GM12878 (cell line): ENCODE data around the gene GARIN5B. TPM values are rescaled to one million over a fixed set of nuclear protein-coding genes. Genes with fewer than 3 reads are reported as not detected.

ENCODE experiments used
- ATAC-seq: fragments of 200-7000 bp; cut with Tn5 transposase; 3 replicates; pipeline ENCODE4 v1.9.1; 2020; ENCODE audit warnings: mild to moderate bottlenecking, moderate library complexity
- BruUV-seq: library from RNA; stranded (reverse); fragments of 400-500 nt; replicated peaks from 2 replicates; lab custom pipeline; 2021; lab: Mats Ljungman, UMichigan
- CTCF ChIA-PET: fragments of 300-600 bp; sonication (Branson Sonifier 250); formaldehyde crosslinking; extraction: SDS; loops from one replicate; lab custom pipeline; 2021; ENCODE audit warnings: inconsistent platforms; lab: Yijun Ruan, JAX
- POLR2A ChIA-PET: fragments of 350-600 bp; formaldehyde crosslinking; extraction: SDS; loops from one replicate; lab custom pipeline; 2021; ENCODE audit warnings: inconsistent platforms; lab: Charles Lee
- RAD21 ChIA-PET: fragments of 300-600 bp; sonication (Branson Sonifier 250); formaldehyde crosslinking; loops from one replicate; lab custom pipeline; 2023; ENCODE audit warnings: antibody characterized with exemption; ENCODE audit not compliant: unreplicated experiment; lab: Charles Lee
- SMC1A ChIA-PET: fragments of 300-600 bp; sonication (Branson Sonifier 250); formaldehyde crosslinking; loops from one replicate; lab custom pipeline; 2023; ENCODE audit not compliant: unreplicated experiment, uncharacterized antibody; lab: Charles Lee
- DNase-seq: peaks from one replicate; pipeline ENCODE4 v3.0.0-alpha.2; 2011; ENCODE audit warnings: low read depth, low spot score
- FAIRE-seq: peaks from 3 replicates; lab custom pipeline; 2011; peaks lifted over from hg19 to GRCh38; lab: Jason Lieb, UNC
- H2AFZ ChIP-seq: 2 replicates; pipeline ENCODE4 v1.6.0; 2011; ENCODE audit warnings: low read depth, low read length, control low read depth; ENCODE audit not compliant: control insufficient read depth
- H3K27ac ChIP-seq: 2 replicates; pipeline ENCODE4 v1.5.1; 2011; ENCODE audit warnings: control low read depth; ENCODE audit not compliant: control insufficient read depth, insufficient read depth
- H3K27me3 ChIP-seq, 2 experiments: replicated peaks in 1 of 2; 2 replicates each; pipeline versions ENCODE4 v1.6.0 to v1.6.1; 2011; ENCODE audit warnings: low read length in 1 of 2; ENCODE audit not compliant: control insufficient read depth in 2 of 2, insufficient read depth in 2 of 2
- H3K36me3 ChIP-seq, 2 experiments: 2 replicates each; pipeline ENCODE4 v1.5.1; 2011; ENCODE audit warnings: low read length in 1 of 2; ENCODE audit not compliant: control insufficient read depth in 2 of 2, insufficient read depth in 2 of 2
- H3K4me1 ChIP-seq: 2 replicates; pipeline ENCODE4 v1.6.1; 2011; ENCODE audit warnings: mild to moderate bottlenecking, low read length, moderate library complexity, mixed read lengths; ENCODE audit not compliant: control insufficient read depth, insufficient read depth
- H3K4me2 ChIP-seq: 2 replicates; pipeline ENCODE4 v1.6.0; 2011; ENCODE audit warnings: control low read depth; ENCODE audit not compliant: control insufficient read depth, insufficient read depth
- H3K4me3 ChIP-seq: fragments of 200-600 bp; sonication (generic); 2 replicates; pipeline ENCODE4 v1.5.1; 2016
- H3K79me2 ChIP-seq: 2 replicates; pipeline ENCODE4 v1.6.0; 2011; ENCODE audit warnings: low read length; ENCODE audit not compliant: control insufficient read depth, insufficient read depth
- H3K9ac ChIP-seq: 2 replicates; pipeline ENCODE4 v1.8.0; 2011; ENCODE audit warnings: low read length, control low read depth, mixed read lengths; ENCODE audit not compliant: control insufficient read depth, insufficient read depth
- H3K9me3 ChIP-seq: replicated peaks from 3 replicates; pipeline ENCODE4 v1.5.1; 2011; ENCODE audit warnings: mild to moderate bottlenecking, low read length; ENCODE audit not compliant: control insufficient read depth, insufficient read depth
- H4K20me1 ChIP-seq: 2 replicates; pipeline ENCODE4 v1.6.0; 2011; ENCODE audit not compliant: control insufficient read depth, insufficient read depth
- FOXK2 ChIP-seq: fragments of 450-650 bp; IDR thresholded peaks from 2 replicates; pipeline ENCODE4 v1.6.1; 2017; ENCODE audit warnings: mild to moderate bottlenecking, moderate library complexity
- NFIC ChIP-seq: IDR thresholded peaks from 2 replicates; pipeline ENCODE4 v1.6.1; 2012; ENCODE audit warnings: low read depth, mild to moderate bottlenecking, inconsistent platforms, low read length, moderate library complexity
- RB1 ChIP-seq: fragments of 450-650 bp; formaldehyde crosslinking; IDR thresholded peaks from 2 replicates; pipeline ENCODE4 v1.6.1; 2017; ENCODE audit warnings: mild to moderate bottlenecking, borderline replicate concordance
- WGBS: methylation state at CpG from one replicate; pipeline ENCODE4 v1.1.6; 2016; ENCODE audit warnings: low lambda C conversion rate; ENCODE audit not compliant: insufficient replicate concordance, insufficient coverage; ENCODE audit errors: missing lambda C conversion rate; 5-methylcytosine and 5-hydroxymethylcytosine counted together
- in situ Hi-C: fragments of 300-500 bp; cut with MboI; formaldehyde crosslinking; loops from 9 replicates; pipeline ENCODE4 v1.14.3; 2018; ENCODE audit warnings: mixed read lengths
- intact Hi-C: fragments of 100-400 bp; cut with micrococcal nuclease; formaldehyde crosslinking; loops from one replicate; pipeline ENCODE4 v1.14.2; 2022; ENCODE audit not compliant: unreplicated experiment
- polyA plus RNA-seq, 11 experiments: library from polyadenylated mRNA; depleted of rRNA in 4 of 11; unstranded in 6 of 11; stranded (reverse) in 5 of 11; fragments of >200 nt; fragmentation: Nextera tagmentation in 4 of 11; fragmentation: Illumina TruSeq in 1 of 11; extraction: Ambion mirVana in 4 of 11; extraction: Trizol in 1 of 11; gene quantifications; 1 replicate in 1 of 11; 2 replicates in 10 of 11; pipeline versions ENCODE4 v1.2.1 to v1.2.3, GENCODE V29; 2011 to 2016; ENCODE audit warnings: inconsistent platforms in 2 of 11, missing spikeins in 2 of 11, low read depth in 1 of 11
- total RNA-seq, 4 experiments: library from RNA; depleted of rRNA in 3 of 4; stranded (reverse); fragments of >200 nt in 3 of 4; fragmentation: Illumina TruSeq in 1 of 4; extraction: Trizol in 1 of 4; gene quantifications; 2 replicates each; pipeline versions ENCODE4 v1.2.1 to v1.2.3, GENCODE V29; 2013 to 2021
- TF ChIP-seq, protein P1 (sequence below): fragments of 150-350 bp; IDR thresholded peaks from 2 replicates; pipeline ENCODE4 v1.6.1; 2016; ENCODE audit warnings: low read depth, low read length
- TF ChIP-seq, protein P2 (sequence below): fragments of 150-350 bp; IDR thresholded peaks from 2 replicates; pipeline ENCODE4 v1.6.1; 2014; ENCODE audit warnings: mild to moderate bottlenecking, low read depth, low read length

GARIN5B gene
- total and polyA plus RNA-seq, 10 of the 15 experiments (the other 5 are each of a cell fraction or from before 2014, with no cell fraction given), result not detected

DNA sequence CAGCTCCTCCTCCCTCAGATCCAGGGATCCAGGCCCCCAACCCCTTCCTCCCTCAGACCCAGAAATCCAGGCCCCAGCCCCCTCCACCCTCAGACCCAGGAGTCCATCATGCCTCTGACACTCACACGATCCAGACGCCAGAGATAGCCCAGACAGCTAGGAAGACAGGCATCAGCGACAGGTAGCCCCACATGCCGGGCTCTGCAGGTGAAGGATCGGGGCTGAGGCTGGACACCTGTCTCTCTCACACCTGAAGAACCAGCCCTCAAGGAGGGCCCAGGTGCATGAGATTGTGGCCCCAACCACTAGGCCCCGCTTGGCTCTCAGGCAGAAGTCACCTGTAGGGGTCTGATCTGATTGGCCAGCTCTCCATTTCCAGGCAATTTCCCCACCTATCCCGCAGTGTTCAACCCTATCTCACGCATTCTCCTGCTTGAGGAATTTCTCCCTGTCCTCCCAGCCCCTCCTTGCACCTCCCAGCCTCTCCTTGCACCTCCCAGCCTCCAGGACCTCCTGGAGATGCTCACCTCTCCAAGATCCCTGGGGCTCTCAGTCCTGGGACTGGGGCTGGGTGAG is 42.1 kb downstream of the GARIN5B start:
- in situ Hi-C loops, result no loop called here
- RAD21 ChIA-PET, result interaction anchor here (1.2 kb wide), 1 partner anchor 20 kb away, joined by 4 read pairs; no protein-coding TSS in a partner anchor
- Histone ChIP-seq H3K9me3 (no peaks in the 10 kb centered on the region), H3K27ac (no peak overlapping the region), H3K4me2 (no peak overlapping the region), H3K4me1 (no peaks in the 10 kb centered on the region), H3K4me3 (no peak overlapping the region), H3K9ac (no peak overlapping the region), H4K20me1 (no peaks in the 10 kb centered on the region), H3K36me3 (no peaks in the 10 kb centered on the region), H3K79me2 (no peaks in the 10 kb centered on the region)
- no TSS peak for BruUV-seq
- CTCF ChIA-PET, result interaction anchor here (1.2 to 2.7 kb wide), 3 partner anchors 18 to 29 kb away, joined by 4 to 13 read pairs (median 6); partner anchors contain the start of gene KMT5C
- no peak for FAIRE-seq
- intact Hi-C loops, result no loop called here
- 24% methylated on average over 8 of the region's 8 CpGs for WGBS
- ATAC-seq, result no peak
- TF ChIP-seq, protein P1, sequence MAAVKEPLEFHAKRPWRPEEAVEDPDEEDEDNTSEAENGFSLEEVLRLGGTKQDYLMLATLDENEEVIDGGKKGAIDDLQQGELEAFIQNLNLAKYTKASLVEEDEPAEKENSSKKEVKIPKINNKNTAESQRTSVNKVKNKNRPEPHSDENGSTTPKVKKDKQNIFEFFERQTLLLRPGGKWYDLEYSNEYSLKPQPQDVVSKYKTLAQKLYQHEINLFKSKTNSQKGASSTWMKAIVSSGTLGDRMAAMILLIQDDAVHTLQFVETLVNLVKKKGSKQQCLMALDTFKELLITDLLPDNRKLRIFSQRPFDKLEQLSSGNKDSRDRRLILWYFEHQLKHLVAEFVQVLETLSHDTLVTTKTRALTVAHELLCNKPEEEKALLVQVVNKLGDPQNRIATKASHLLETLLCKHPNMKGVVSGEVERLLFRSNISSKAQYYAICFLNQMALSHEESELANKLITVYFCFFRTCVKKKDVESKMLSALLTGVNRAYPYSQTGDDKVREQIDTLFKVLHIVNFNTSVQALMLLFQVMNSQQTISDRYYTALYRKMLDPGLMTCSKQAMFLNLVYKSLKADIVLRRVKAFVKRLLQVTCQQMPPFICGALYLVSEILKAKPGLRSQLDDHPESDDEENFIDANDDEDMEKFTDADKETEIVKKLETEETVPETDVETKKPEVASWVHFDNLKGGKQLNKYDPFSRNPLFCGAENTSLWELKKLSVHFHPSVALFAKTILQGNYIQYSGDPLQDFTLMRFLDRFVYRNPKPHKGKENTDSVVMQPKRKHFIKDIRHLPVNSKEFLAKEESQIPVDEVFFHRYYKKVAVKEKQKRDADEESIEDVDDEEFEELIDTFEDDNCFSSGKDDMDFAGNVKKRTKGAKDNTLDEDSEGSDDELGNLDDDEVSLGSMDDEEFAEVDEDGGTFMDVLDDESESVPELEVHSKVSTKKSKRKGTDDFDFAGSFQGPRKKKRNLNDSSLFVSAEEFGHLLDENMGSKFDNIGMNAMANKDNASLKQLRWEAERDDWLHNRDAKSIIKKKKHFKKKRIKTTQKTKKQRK, result no peak
- TF ChIP-seq NFIC (no peak), FOXK2 (no peak), RB1 (no peak)
- TF ChIP-seq, protein P2, sequence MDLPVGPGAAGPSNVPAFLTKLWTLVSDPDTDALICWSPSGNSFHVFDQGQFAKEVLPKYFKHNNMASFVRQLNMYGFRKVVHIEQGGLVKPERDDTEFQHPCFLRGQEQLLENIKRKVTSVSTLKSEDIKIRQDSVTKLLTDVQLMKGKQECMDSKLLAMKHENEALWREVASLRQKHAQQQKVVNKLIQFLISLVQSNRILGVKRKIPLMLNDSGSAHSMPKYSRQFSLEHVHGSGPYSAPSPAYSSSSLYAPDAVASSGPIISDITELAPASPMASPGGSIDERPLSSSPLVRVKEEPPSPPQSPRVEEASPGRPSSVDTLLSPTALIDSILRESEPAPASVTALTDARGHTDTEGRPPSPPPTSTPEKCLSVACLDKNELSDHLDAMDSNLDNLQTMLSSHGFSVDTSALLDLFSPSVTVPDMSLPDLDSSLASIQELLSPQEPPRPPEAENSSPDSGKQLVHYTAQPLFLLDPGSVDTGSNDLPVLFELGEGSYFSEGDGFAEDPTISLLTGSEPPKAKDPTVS, result no peak
- TF ChIP-seq, all 136 proteins: peak for 0
- ChIA-PET POLR2A (interaction anchor here (1.1 kb wide), 1 partner anchor 18 kb away, joined by 3 read pairs; no protein-coding TSS in a partner anchor), SMC1A (no interaction called here)
- Histone ChIP-seq H2AFZ (no peak overlapping the region), H3K27me3 (no peaks in the 10 kb centered on the region)
- DNase-seq, result no peak
